SK-N-SH (cell line): ENCODE results near the gene CDK8. TPM values are rescaled to one million over a fixed set of nuclear protein-coding genes. Genes with fewer than 3 reads are reported as not detected.
A peak's percentile ranks its signal among the peaks of the same experiment; 100 is the strongest.

Experiments used
- CTCF ChIA-PET: fragments of 300-600, 350-600 bp; formaldehyde crosslinking; extraction: SDS; loops from one replicate; lab custom pipeline; 2021; lab: Yijun Ruan, JAX
- POLR2A ChIA-PET: fragments of 350-600 bp; sonication (Branson Sonifier 250); formaldehyde crosslinking; extraction: SDS; loops from one replicate; lab custom pipeline; 2020; ENCODE audit warnings: antibody characterized with exemption, inconsistent platforms; lab: Yijun Ruan, JAX
- DNase-seq: peaks from one replicate; pipeline ENCODE4 v3.0.0; 2012
- H2AFZ ChIP-seq: fragments of 200-600 bp; sonication (generic); 2 replicates; pipeline ENCODE4 v1.8.1; 2016; ENCODE audit warnings: antibody characterized with exemption, mild to moderate bottlenecking, low read depth
- H3F3A ChIP-seq: fragments of 200-600 bp; sonication (generic); replicated peaks from 2 replicates; pipeline ENCODE3; 2016; ENCODE audit warnings: antibody characterized with exemption, mild to moderate bottlenecking; ENCODE audit not compliant: insufficient read depth
- H3K27ac ChIP-seq, 2 experiments: fragments of 200-500 bp in 1 of 2; fragments of 200-600 bp in 1 of 2; sonication (Bioruptor generic) in 1 of 2; sonication (generic), shearing (Covaris generic) in 1 of 2; 2 replicates each; pipeline versions ENCODE4 v1.5.1 to v1.6.1; 2014 to 2016; ENCODE audit warnings: low read depth in 2 of 2, inconsistent platforms in 1 of 2, low read length in 1 of 2, mild to moderate bottlenecking in 1 of 2, mixed read lengths in 1 of 2
- H3K27me3 ChIP-seq: fragments of 200-600 bp; sonication (generic), shearing (Covaris generic); 2 replicates; pipeline ENCODE4 v1.6.1; 2016; ENCODE audit warnings: mixed run types; ENCODE audit not compliant: insufficient read depth
- H3K36me3 ChIP-seq, 2 experiments: fragments of 200-500 bp in 1 of 2; fragments of 200-600 bp in 1 of 2; sonication (Bioruptor generic) in 1 of 2; sonication (generic) in 1 of 2; replicated peaks in 1 of 2; 2 replicates each; pipeline versions ENCODE3 to v1.5.1; 2014 to 2016; ENCODE audit warnings: low read length in 1 of 2, mild to moderate bottlenecking in 1 of 2; ENCODE audit not compliant: insufficient read depth in 2 of 2, control insufficient read depth in 1 of 2
- H3K4me1 ChIP-seq, 2 experiments: fragments of 200-500 bp in 1 of 2; fragments of 200-600 bp in 1 of 2; sonication (Bioruptor generic) in 1 of 2; sonication (generic), shearing (Covaris generic) in 1 of 2; 2 replicates each; pipeline versions ENCODE4 v1.5.1 to v1.6.1; 2014 to 2016; ENCODE audit warnings: low read depth in 1 of 2, low read length in 1 of 2, mixed run types in 1 of 2; ENCODE audit not compliant: insufficient read depth in 2 of 2, control insufficient read depth in 1 of 2
- H3K4me2 ChIP-seq: fragments of 200-600 bp; sonication (generic), shearing (Covaris generic); 2 replicates; pipeline ENCODE4 v1.6.1; 2017; ENCODE audit warnings: mixed run types
- H3K4me3 ChIP-seq, 2 experiments: fragments of 200-500 bp in 1 of 2; fragments of 200-600 bp in 1 of 2; sonication (Bioruptor generic) in 1 of 2; sonication (generic), shearing (Covaris generic) in 1 of 2; 2 replicates each; pipeline versions ENCODE4 v1.5.1 to v1.8.1; 2014 to 2016; ENCODE audit warnings: low read depth in 2 of 2, inconsistent platforms in 1 of 2, low read length in 1 of 2, mild to moderate bottlenecking in 1 of 2, mixed read lengths in 1 of 2, moderate library complexity in 1 of 2
- H3K79me2 ChIP-seq: fragments of 200-600 bp; sonication (generic); 2 replicates; pipeline ENCODE4 v1.8.1; 2017; ENCODE audit warnings: mild to moderate bottlenecking; ENCODE audit not compliant: insufficient read depth
- H3K9ac ChIP-seq: fragments of 200-600 bp; sonication (generic); 2 replicates; pipeline ENCODE4 v1.6.1; 2017; ENCODE audit warnings: mixed run types
- H3K9me2 ChIP-seq: fragments of 200-600 bp; sonication (generic); 2 replicates; pipeline ENCODE4 v1.6.1; 2017; ENCODE audit warnings: mixed run types
- H3K9me3 ChIP-seq: fragments of 200-600 bp; sonication (generic); 2 replicates; pipeline ENCODE4 v1.6.1; 2017; ENCODE audit warnings: mixed run types, mild to moderate bottlenecking, moderate library complexity
- H4K20me1 ChIP-seq: fragments of 200-600 bp; sonication (generic); 2 replicates; pipeline ENCODE4 v1.6.1; 2017; ENCODE audit warnings: mild to moderate bottlenecking, mixed run types; ENCODE audit not compliant: insufficient read depth
- CHD2 ChIP-seq: fragments of 150-350 bp; IDR thresholded peaks from 2 replicates; pipeline ENCODE4 v1.6.1; 2018; ENCODE audit warnings: low read length; ENCODE audit not compliant: partially characterized antibody
- CTCF ChIP-seq: fragments of 200-600 bp; sonication (generic); IDR thresholded peaks from 2 replicates; pipeline ENCODE4 v1.6.1; 2017; ENCODE audit warnings: antibody characterized with exemption, mild to moderate bottlenecking, moderate library complexity
- ELF1 ChIP-seq: IDR thresholded peaks from 2 replicates; pipeline ENCODE4 v1.4.0; 2012
- EP300 ChIP-seq, 2 experiments: IDR thresholded peaks; 2 replicates each; pipeline versions ENCODE4 v1.4.0 to v1.6.1; 2012; ENCODE audit warnings: borderline replicate concordance in 1 of 2, low read depth in 1 of 2, low read length in 1 of 2
- EZH2phosphoT487 ChIP-seq: fragments of 200-600 bp; sonication (generic); IDR thresholded peaks from 2 replicates; pipeline ENCODE4 v1.6.1; 2017; ENCODE audit warnings: low read depth, mixed run types, mild to moderate bottlenecking, antibody characterized with exemption, moderate library complexity, borderline replicate concordance
- FOSL2 ChIP-seq: IDR thresholded peaks from 2 replicates; pipeline ENCODE4 v1.4.0; 2012; ENCODE audit warnings: low read depth, mild to moderate bottlenecking, moderate library complexity, borderline replicate concordance
- FOXJ3 ChIP-seq: sonication (generic); formaldehyde crosslinking; IDR thresholded peaks from 2 replicates; pipeline ENCODE4 v1.5.1; 2020; ENCODE audit warnings: mild to moderate bottlenecking, missing genetic modification reagents
- FOXM1 ChIP-seq: IDR thresholded peaks from 2 replicates; pipeline ENCODE4 v1.4.0; 2012; ENCODE audit warnings: low read depth, mild to moderate bottlenecking
- GABPA ChIP-seq: IDR thresholded peaks from 2 replicates; pipeline ENCODE4 v1.4.0; 2012; ENCODE audit warnings: low read depth, mild to moderate bottlenecking
- GATA2 ChIP-seq: sonication (generic); formaldehyde crosslinking; IDR thresholded peaks from 2 replicates; pipeline ENCODE4 v1.5.0; 2020; ENCODE audit warnings: mild to moderate bottlenecking, missing genetic modification reagents
- MEF2A ChIP-seq: IDR thresholded peaks from 2 replicates; pipeline ENCODE4 v1.4.0; 2012; ENCODE audit warnings: low read depth, borderline replicate concordance
- MXI1 ChIP-seq: IDR thresholded peaks from 2 replicates; pipeline ENCODE4 v1.6.1; 2012; ENCODE audit warnings: mild to moderate bottlenecking, low read depth, low read length, improper control_type of control experiment
- NRF1 ChIP-seq: IDR thresholded peaks from 2 replicates; pipeline ENCODE4 v1.6.1; 2012; ENCODE audit warnings: low read depth, mild to moderate bottlenecking, low read length
- PBX3 ChIP-seq: IDR thresholded peaks from 2 replicates; pipeline ENCODE4; 2012
- POLR2AphosphoS5 ChIP-seq: IDR thresholded peaks from 2 replicates; pipeline ENCODE4 v1.6.1; 2012; ENCODE audit warnings: low read depth, low read length
- RAD21 ChIP-seq: IDR thresholded peaks from 2 replicates; pipeline ENCODE4 v1.6.1; 2012; ENCODE audit warnings: mild to moderate bottlenecking, low read length
- RCOR1 ChIP-seq: fragments of 150-350 bp; IDR thresholded peaks from 2 replicates; pipeline ENCODE4 v1.6.1; 2017; ENCODE audit warnings: antibody characterized with exemption, low read length
- REST ChIP-seq: IDR thresholded peaks from 2 replicates; pipeline ENCODE4 v1.6.1; 2012; ENCODE audit warnings: mild to moderate bottlenecking, low read depth, low read length, moderate library complexity
- RXRA ChIP-seq: IDR thresholded peaks from 2 replicates; pipeline ENCODE4 v1.4.0; 2012; ENCODE audit warnings: low read depth, mild to moderate bottlenecking, borderline replicate concordance
- SIN3A ChIP-seq: IDR thresholded peaks from 2 replicates; pipeline ENCODE4 v1.6.1; 2012; ENCODE audit warnings: low read depth, mild to moderate bottlenecking, low read length, moderate library complexity, borderline replicate concordance
- SMC3 ChIP-seq: IDR thresholded peaks from 2 replicates; pipeline ENCODE4 v1.6.1; 2012; ENCODE audit warnings: low read depth, low read length, improper control_type of control experiment
- TAF1 ChIP-seq: IDR thresholded peaks from 2 replicates; pipeline ENCODE4 v1.6.1; 2012; ENCODE audit warnings: low read depth, mild to moderate bottlenecking, low read length, moderate library complexity, borderline replicate concordance
- TCF12 ChIP-seq: IDR thresholded peaks from 2 replicates; pipeline ENCODE4 v1.4.0; 2012
- USF2 ChIP-seq: fragments of 150-350 bp; IDR thresholded peaks from 2 replicates; pipeline ENCODE4 v1.6.1; 2017; ENCODE audit warnings: antibody characterized with exemption, low read length, low read depth, borderline replicate concordance
- YY1 ChIP-seq: IDR thresholded peaks from 2 replicates; pipeline ENCODE4 v1.4.0; 2012; ENCODE audit warnings: low read depth, mild to moderate bottlenecking
- WGBS: methylation state at CpG from one replicate; pipeline ENCODE4 v1.1.6; 2017; ENCODE audit warnings: low lambda C conversion rate; 5-methylcytosine and 5-hydroxymethylcytosine counted together
- polyA plus RNA-seq, 3 experiments: library from polyadenylated mRNA; depleted of rRNA; stranded (reverse); fragments of >200 nt; gene quantifications; 2 replicates each; pipeline ENCODE4 v1.2.3, GENCODE V29; 2012

The CDK8 gene
- polyA plus RNA-seq, 1 of the 3 experiments (the other 2 are of a cell fraction) = 10.1 TPM

- peak within 1 kb of the TSS; percentile 77 for H3K4me2 ChIP-seq
- H3F3A ChIP-seq = peaks cover 10% of the 10 kb centered on the region
- H3K9me3 ChIP-seq = no peaks in the 10 kb centered on the region
- peaks cover 25% of the 10 kb centered on the region for H3K79me2 ChIP-seq
- H3K9ac ChIP-seq = peak within 1 kb of the TSS; percentile 99
- peaks cover 35 to 38% of the 10 kb centered on the region in 2 experiments for H3K36me3 ChIP-seq
- H3K4me1 ChIP-seq = peaks cover 0 to 10% of the 10 kb centered on the region in 2 experiments; a peak in 3 of 4 replicates
- DNase-seq = peak; percentile 95
- no peaks in the 10 kb centered on the region for H3K9me2 ChIP-seq
- H3K4me3 ChIP-seq = peak within 1 kb of the TSS; percentile 82 to 88
- POLR2A ChIA-PET = interaction anchor here (0.8 to 1.4 kb wide), 4 partner anchors 15 to 1049 kb away, joined by 3 to 4 read pairs (median 4); partner anchors contain the start of gene RASL11A
- peak within 1 kb of the TSS; percentile 94 for H2AFZ ChIP-seq
- under 1% methylated on average over 31 of the region's 67 CpGs for WGBS
- CTCF ChIA-PET = interaction anchor here (1.0 to 2.3 kb wide), 3 partner anchors 37 to 477 kb away, joined by 3 to 7 read pairs (median 5); no protein-coding TSS in a partner anchor
- peak within 1 kb of the TSS; percentile 95 to 98 for H3K27ac ChIP-seq
- H4K20me1 ChIP-seq = no peaks in the 10 kb centered on the region
- H3K27me3 ChIP-seq = no peaks in the 10 kb centered on the region
- TF ChIP-seq POLR2AphosphoS5 = peak; percentile 53
- TF ChIP-seq TCF12 = peak; percentile 6; the same call in 1 of the 2 replicates
- TF ChIP-seq EP300 (IDR thresholded peaks at IDR 0.05; ENCODE audit: borderline replicate concordance in 1 of 2, low read depth in 1 of 2, low read length in 1 of 2) = no peak; a peak in 1 of 4 replicates
- TF ChIP-seq SMC3 = no peak
- peak; percentile 71; the same call in 1 of the 2 replicates for TF ChIP-seq SIN3A
- no peak for TF ChIP-seq USF2
- no peak for TF ChIP-seq EZH2phosphoT487
- no peak for TF ChIP-seq RCOR1
- TF ChIP-seq YY1 = peak; percentile 66
- peak; percentile 52 for TF ChIP-seq MXI1
- no peak for TF ChIP-seq GATA2 (CRISPR knock-in tag)
- peak; percentile 95 for TF ChIP-seq TAF1
- TF ChIP-seq REST = peak; percentile 26; the same call in 1 of the 2 replicates
- 0 out of 2 replicates have a peak, but pooled peaks have one; percentile 1 for TF ChIP-seq RAD21
- TF ChIP-seq FOXJ3 (CRISPR knock-in tag) = peak; percentile 38; the same call in 1 of the 2 replicates
- no peak for TF ChIP-seq MEF2A
- no peak for TF ChIP-seq FOSL2
- TF ChIP-seq ELF1 = peak; percentile 82; the same call in 1 of the 2 replicates
- TF ChIP-seq NRF1 = no peak
- TF ChIP-seq RXRA = no peak
- TF ChIP-seq CHD2 = peak; percentile 56
- TF ChIP-seq PBX3 = peak; percentile 99
- TF ChIP-seq CTCF = no peak; the same call in 1 of the 2 replicates
- TF ChIP-seq GABPA = peak; percentile 77
- TF ChIP-seq FOXM1 = no peak
Measured at GRCh38 chr13:26221721-26222519, 32.0 kb upstream of the CDK8 start, which contains the start of gene RNF6. Gene RNF6, minus strand, starts transcription at chr13:26222314. Its CDS starts 2,665 bp downstream, at chr13:26219649.
